HG02970 (cell line): ENCODE measurements around the gene PNKD.

ENCODE experiments used
- ATAC-seq: cut with Tn5 transposase; IDR thresholded peaks from one replicate; pipeline ENCODE4 v1.9.1; 2021; ENCODE audit warnings: mild to moderate bottlenecking, moderate library complexity, moderate number of reproducible peaks; ENCODE audit not compliant: unreplicated experiment, low FRiP score

The PNKD gene

GRCh38 chr2:218269900-218270720, at the start of gene PNKD, which contains the start of gene AAMP:
TSS of gene PNKD (plus strand) at chr2:218270519. CDS start at chr2:218270536, 17 bp downstream.
TSS of gene AAMP (minus strand) at chr2:218270137. CDS start at chr2:218270086, 51 bp downstream.
- ATAC-seq: peak; percentile 87

DNA sequence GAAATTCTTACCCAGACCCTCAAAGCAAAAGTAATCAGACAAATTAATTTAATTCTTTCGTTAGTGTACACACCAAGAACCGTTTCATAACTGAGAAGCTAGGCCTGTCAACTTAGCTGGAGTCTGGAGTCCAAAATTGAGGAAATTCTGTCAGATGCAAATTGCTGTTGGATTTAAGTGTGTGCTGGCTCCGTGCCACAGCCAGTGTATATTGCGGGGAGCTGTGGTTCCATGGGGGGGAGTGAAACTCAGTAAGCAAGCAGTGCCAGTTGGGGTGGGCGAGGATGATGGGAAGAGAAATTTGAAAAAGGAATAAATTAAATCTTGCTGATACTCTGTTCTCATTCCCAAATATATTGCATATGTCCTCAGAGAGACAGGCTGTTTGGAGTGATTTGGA, 49.3 kb upstream of the PNKD start:
- no peak for ATAC-seq

GRCh38 chr2:218223046-218223445, 47.3 kb upstream of the PNKD start:
- no peak for ATAC-seq

- no peak for ATAC-seq
Measured at GRCh38 chr2:218224186-218224585, 46.1 kb upstream of the PNKD start.

- no peak for ATAC-seq
Measured at GRCh38 chr2:218226903-218227302, 43.4 kb upstream of the PNKD start.

- no peak for ATAC-seq
Measured at GRCh38 chr2:218228366-218229090, 41.8 kb upstream of the PNKD start.

DNA sequence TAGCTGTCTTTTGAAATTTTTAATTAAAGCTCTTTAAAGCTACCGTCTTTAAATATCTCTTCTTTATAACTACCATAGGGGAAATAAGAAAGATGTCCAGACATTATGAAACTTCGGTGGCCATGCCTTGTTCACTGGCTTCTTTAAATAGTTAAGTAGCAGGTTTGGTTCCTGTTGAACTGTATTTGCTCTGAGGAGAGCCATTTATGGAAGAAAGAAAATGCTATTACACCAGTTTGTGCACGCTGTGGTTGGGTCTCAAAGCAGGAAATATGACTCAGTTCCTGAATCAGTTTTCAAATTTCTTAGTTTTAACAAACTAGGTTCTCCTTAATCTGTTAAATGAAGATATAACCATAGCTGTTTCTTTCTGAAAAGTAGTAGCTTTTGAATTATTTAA, 41.1 kb upstream of the PNKD start:
- ATAC-seq: peak; percentile 61

DNA sequence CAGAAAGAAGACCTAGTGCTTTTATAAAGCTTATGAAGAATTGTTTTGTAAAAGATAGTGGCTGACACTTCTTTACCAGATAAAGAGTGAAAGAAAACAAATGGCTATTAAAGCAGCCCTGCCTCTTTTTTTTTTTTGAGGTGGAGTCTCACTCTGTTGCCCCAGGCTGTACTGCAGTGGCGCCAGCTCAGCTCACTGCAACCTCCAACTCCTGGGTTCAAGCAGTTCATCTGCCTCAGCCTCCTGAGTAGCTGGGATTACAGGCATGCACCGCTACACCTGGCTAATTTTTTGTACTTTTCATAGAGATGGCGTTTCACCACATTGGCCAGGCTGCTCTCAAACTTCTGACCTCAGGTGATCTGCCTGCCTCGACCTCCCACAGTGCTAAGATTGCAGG, 40.5 kb upstream of the PNKD start:
- no peak for ATAC-seq

DNA sequence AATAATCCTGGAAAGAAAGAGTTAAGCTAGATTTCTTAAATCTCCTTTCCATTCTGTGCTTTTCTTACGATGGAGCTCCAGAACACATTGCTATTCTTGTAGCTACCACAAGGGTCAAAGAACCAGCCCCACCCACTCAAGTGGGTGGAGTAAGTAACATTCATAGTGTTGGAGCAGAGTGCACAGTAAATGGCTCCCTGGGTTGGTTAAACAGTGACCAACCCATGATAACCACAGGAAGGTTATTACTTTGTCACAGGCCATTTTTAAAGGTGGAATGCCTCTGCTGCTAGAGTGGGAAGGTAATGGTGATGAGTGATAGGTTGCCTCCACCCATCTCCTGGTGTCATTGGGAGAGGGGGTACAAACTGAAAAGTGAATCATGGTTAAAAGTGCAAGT, 39.4 kb upstream of the PNKD start:
- no peak for ATAC-seq

GRCh38 chr2:218233543-218233942, 36.8 kb upstream of the PNKD start:
- ATAC-seq: no peak

GRCh38 chr2:218234521-218234920, 35.8 kb upstream of the PNKD start:
- no peak for ATAC-seq

DNA sequence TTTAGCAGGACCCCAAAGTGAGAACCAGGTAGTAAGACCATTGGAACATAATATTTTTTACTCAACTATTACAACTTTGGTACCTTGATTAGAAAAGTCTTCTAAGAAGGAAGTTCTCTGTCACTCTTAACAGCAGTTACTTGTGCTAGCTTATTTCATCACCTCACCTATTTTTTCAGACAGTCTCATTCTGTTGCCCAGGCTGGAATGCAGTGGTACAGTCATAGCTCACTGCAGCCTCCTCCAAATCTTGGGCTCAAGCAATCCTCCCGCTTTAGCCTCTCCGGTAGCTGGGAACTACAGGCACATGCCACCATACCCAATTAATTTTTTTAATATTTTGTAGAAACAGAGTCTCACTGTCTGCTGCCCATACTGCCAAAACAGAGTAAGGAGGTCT, 35.3 kb upstream of the PNKD start:
- no peak for ATAC-seq

GRCh38 chr2:218236829-218237228, 33.5 kb upstream of the PNKD start:
- ATAC-seq: no peak

DNA sequence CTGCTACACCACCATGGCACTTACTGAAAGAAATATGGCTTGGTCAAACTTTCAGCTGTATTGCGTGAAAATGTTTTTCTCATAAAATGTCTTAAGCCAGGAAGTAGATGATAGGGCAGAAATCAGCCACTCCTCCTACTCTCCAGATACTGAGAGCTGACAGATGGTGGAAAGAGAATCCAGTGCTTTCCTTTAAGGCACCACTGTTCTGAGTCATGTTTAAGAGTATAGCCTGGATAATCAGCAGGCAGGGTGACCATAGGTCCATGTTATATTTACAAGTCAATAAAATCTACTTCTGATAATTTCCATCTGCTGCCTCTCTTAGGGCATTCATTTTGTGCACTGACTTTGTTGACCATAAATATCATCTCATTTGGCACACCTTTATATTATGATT, 31.4 kb upstream of the PNKD start:
- ATAC-seq: no peak

GRCh38 chr2:218244204-218244603, 26.1 kb upstream of the PNKD start:
- no peak for ATAC-seq

- no peak for ATAC-seq
Measured at GRCh38 chr2:218244665-218245064, 25.7 kb upstream of the PNKD start.

GRCh38 chr2:218245214-218245613, 25.1 kb upstream of the PNKD start:
- ATAC-seq: no peak

- ATAC-seq: no peak
Measured at GRCh38 chr2:218249691-218250090, 20.6 kb upstream of the PNKD start.

DNA sequence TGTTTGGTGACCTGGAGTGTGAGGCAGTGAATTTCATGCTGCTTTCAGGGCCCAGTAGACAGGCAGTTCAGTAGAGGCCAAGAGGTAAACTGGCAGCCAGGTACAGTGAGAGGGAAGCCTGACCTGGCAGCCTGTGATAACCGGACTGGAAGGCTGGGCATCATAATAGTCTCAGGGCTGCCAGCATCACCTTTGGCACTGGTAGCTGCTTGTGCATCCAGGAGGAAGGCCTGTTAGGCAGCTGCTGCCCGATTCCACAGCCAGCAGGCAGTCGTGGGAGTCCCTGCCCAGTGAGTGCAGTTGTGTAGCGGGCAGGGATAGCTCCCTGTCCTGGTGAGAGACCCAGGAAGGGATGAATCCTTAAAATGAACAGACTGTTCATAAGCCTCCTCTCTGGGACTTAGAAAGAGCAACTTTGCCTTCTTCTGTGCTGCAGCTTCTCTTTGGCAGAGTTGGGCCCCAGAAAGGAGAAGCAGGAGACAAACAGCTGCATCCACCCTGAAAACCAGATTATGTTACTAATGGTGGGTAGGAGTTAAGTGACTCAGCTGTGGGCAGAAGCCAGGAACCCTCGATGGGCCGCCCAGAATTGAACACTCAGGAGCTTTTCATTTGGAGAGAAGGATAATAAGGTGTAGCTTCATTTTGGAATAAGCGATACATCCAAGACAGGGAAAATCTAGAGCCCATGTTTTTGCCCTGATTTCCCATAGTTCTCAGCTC, 17.6 kb upstream of the PNKD start:
- no peak for ATAC-seq

DNA sequence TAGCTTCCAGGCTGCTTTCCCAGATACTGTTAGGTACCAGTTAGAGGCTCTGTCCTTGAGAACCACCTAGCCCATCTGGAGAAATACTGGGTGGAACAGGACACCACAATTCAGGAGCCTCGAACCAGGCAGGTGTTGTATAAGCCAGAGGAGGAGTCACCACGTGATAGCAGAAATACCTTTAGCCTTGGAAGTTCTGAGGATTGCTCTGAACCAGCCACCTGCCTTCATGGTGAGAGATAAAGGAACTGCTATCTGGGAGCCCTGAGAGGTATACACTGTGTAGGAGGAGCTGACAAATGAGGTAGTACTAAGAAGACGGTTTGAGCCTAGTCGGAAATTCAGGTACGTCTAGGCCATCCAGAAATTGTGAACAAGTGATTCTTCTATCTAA, 17.1 kb upstream of the PNKD start:
- ATAC-seq: no peak

DNA sequence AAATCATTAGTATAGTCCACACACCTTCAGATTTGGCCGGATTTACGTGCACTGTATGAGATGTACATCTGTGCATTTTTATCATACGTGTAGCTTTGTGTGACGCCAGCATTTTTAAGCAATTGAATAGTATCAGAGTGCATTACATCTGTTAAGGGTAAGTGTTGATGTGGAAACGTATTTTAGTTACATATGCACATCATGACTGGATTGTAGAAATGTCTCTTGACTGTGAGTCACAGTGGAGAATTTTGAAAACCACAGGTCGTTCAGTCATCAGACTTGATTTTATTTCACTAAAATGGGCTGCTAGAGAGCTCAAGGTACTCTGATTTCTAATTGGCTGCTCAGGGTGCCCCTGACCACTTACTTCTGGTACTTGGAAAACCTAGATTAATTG, 14.9 kb upstream of the PNKD start:
- ATAC-seq: no peak
